Measurements from ENCODE around the gene NCAPD3.
"Not testable (repeated sequence)": the region's sequence is repeated elsewhere in the genome, so short reads cannot be mapped to it uniquely, and the experiment has no call there.

Gene NCAPD3

DNA sequence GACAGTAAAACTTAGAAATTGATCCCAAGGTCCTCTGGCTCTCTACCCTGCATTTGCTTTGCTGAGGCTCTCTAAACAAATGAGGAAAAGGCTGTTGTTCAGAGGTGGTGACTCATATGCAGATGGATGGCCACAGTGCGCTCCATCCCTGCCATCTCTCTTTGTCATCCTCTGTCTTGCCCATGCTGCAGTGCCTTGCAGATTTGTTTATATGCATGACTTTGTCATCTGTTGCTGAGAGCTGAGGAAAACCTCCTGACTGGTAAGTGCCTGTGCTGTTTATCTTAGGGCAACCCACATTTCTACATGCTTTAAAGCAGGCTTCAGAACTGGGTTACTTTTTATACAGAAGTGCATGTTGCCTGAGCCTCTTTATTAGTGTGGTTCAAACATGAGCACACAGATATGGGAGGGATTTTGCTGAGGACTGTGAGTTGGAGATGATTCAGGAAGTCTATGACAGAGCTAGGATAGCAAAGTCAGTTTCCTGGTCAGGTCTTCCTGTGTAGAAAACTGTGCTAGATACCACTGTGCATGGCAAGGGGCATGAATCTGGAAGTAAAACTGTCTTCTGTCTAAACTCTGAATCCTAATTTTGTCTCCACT is 97.4 kb downstream of the NCAPD3 start:
- DNase-seq = no peak

DNA sequence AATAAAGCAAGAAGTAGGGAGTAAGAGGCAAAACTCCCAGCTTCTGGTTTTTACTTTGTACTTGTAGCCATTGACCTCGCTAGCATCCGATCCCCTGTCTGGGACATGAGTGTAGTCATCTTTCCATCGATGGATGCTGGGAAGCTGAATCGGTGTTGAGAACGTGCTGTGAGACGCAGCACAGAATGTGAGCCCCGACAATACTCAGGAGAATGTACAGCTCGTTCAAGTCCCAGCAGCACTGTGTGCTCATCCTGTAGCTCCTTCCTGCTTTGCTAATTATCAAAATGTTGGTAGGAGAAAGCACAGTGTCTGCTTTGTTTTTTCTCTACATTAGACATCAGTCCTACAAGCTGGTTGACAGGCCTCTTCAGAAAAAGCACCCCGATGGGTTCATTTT is 98.3 kb downstream of the NCAPD3 start:
- DNase-seq = no peak

DNA sequence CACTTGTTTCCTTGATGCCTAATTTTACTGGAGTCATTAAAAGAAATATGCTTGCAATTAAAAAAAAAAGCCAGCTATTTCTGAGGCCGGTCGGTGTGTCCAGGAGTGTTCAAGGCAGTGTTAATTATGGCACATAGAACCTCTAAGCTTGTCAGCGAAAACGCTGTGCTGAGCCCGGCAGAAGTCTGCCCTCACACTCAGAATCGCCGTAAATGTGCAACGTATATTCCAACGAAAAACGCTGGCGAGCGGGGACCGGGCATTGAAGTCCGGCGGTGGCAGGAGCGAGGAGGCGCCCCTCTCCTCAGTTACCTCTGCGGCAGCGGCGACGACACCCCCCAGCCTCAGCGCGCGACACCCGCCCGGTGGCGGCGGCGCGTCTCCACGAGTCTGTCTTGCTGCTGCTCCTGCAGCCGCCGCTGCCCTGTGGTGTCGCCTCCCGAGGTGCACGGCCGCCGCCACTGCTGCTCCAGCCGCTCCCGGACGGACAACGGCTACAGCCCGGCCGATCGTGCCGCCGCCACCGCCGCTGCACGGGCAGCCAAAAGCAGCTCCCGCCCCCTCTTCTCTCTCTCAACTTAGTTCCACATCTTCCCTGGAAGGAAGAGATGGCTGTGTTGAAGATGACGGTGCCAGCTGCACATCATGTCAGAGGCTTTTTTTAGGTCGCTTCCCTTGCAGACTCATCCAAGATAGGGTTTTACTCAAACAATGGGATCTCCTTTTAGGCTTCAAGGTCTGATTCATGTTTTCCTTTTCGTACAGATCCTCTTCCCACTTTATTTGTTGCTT is 98.9 kb downstream of the NCAPD3 start:
- no peak for DNase-seq

DNA sequence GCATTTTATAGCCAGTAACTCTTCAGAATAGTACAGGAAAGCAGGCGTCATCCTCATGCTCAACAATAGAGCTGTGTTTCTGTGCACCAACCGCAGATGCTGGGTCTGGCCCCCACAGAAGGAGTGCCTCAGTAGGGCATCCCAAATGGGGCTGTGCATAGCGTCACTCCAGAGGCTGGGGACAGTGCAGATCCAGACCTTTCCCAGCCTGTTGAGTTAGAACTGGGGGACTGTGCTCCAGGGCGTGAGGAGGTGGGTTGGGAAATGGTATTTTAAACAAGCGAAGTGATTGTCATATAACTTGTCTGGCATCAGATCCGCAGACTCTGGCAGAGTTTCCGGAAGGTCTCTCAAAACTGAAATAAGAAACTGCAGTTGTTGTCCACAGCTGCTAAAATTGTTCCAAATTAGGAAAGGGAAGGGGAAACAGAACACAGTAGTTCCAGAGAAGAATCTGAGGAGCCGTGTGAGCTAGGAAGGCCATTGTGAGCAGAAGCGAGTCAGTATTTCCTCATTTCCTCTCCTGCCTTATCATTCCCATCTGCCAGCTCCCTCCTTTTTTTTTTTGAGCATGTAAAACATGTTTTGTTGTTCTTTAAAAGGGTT is 102.7 kb downstream of the NCAPD3 start:
- DNase-seq = no peak

DNA sequence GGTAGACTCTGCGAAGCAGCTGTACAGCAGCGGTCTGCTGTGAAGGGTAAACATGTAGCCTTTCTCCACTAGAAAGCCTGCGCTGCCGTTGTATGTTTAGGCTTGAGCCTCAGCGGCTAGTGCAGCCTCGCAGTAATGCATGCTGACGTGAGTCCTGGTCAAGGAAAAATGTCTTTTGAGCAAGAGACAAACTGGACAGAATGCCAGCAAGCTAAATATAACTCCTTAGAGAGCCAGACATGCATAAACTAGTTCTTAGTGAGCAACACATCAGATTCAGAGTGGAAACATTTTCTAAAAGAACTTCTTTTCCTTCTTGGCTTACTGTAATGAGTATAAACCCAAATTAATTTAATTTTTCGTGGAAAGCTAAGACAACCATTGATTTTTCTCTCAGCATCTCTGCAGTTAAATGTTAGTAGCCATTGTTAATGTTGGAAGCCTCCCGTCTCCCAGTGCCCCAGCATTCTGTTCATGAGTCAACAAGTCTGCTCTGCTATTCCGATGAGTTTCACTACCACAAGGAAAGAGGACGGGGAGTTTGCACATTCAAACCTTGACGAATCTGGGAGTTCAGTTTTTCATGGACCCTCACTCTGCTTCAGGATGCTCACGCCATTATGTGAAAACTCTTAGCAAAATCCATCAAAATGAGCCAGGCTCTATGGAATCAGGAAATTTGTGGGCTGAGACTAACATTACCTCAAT is 103.5 kb downstream of the NCAPD3 start:
- DNase-seq = no peak

DNA sequence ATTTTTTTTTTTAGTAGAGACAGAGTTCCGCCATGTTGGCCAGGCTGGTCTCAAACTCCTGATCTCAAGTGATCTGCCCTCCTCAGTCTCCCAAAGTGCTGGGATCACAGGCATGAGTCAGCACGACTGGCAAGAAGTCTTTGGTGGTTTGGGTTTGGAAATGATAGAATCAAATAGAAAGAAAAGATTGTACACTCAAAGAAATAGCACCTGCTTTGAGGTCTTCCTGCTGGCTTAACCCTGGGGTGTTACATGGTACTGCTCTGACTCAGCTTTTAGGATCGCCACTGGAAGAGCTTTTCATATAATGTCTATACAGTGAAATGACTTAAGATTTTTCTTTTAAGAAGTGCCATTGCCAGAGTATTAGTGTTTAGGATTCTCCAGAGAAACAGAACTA is 104.7 kb downstream of the NCAPD3 start:
- no peak for DNase-seq

DNA sequence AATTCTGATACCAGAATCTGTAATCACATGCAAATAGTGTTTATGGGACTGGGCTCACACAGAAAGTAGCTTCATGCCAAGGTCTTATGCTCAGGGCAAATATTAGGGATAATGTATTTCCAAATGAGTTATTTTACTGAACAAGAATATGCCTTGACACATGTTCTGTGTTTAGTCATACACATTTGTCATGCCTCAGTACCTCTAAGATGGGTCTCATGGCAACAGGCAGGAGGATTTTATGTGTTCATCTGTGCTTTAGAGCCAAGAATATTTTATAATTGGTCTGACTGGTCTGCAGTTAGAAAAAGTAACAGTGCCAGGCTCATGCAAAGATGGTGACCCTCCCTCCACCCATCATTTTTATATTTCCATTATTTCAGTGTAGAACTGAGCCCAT is 105.8 kb downstream of the NCAPD3 start:
- DNase-seq = no peak

DNA sequence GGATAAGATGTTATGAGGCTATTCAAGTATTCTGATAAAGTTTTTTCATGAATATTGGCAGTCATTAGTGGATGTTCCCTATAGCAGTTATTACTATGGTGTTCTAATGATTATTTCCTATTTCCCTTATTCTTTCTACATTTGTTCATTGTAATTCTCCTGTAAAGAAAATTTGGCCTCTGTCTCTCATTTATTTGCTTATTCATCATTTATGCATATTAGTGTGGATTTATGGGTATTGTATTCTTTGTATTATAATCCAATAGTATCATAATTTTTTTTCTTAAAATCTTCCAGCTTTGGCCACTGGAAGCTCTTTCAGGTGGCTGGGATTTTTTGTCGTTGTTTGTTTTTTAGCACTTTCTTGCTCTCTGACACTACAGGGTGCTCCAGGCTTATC is 107.6 kb downstream of the NCAPD3 start:
- DNase-seq = no peak

DNA sequence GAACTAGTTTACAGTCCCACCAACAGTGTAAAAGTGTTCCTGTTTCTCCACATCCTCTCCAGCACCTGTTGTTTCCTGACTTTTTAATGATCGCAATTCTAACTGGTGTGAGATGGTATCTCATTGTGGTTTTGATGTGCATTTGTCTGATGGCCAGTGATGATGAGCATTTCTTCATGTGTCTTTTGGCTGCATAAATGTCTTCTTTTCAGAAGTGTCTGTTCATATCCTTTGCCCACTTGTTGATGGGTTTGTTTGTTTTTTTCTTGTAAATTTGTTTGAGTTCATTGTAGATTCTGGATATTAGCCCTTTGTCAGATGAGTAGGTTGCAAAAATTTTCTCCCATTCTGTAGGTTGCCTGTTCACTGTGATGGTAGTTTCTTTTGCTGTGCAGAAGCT is 110.0 kb downstream of the NCAPD3 start:
- not testable (repeated sequence) for DNase-seq

DNA sequence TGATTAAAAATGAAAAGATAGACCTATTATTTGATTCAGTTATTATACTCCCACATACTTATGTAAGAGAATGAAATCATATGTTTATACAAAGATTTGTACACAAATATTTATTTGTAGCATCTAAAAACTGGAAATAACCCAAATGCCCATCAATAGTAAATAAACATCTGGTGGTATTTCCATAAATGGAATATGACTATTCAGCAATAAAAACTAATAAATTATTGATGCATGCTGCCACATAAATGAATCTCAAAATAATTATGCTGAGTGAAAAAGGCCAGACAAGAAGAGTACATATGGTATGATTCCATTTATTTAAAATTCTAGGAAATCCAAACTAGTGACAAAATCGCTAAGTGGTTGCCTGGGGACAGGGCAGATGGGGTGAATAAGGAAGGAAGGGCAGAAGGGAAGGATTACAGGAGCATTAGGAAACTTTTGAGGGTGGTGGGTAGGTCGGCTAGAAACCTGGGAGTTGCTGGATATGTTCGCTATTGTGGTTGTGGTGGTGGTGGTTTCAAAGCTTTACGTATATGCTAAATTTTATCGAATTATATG is 113.4 kb downstream of the NCAPD3 start:
- no peak for DNase-seq

All from DMS153 (cell line).